ENCODE measurements around the gene KCNK2.

DNA sequence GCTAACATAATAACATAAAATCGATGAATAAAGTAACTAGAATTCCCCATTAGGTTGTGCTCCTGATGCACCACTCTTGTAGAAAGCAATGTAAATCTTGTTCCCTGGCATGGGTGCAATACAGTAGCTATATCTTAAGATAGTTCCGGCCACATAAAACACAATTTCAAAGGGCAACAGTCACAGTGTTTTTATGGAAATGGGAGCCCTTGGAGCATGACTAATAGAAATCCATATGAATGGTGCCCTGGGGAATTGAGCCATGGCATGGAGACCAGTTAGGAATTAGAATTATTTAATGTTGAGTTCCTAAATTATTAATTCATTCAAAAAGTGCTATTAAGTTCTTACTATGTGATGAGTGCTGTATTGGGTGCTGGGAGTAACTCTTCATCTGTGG, 118.7 kb downstream of the KCNK2 start:
- TF ChIP-seq, protein P1, sequence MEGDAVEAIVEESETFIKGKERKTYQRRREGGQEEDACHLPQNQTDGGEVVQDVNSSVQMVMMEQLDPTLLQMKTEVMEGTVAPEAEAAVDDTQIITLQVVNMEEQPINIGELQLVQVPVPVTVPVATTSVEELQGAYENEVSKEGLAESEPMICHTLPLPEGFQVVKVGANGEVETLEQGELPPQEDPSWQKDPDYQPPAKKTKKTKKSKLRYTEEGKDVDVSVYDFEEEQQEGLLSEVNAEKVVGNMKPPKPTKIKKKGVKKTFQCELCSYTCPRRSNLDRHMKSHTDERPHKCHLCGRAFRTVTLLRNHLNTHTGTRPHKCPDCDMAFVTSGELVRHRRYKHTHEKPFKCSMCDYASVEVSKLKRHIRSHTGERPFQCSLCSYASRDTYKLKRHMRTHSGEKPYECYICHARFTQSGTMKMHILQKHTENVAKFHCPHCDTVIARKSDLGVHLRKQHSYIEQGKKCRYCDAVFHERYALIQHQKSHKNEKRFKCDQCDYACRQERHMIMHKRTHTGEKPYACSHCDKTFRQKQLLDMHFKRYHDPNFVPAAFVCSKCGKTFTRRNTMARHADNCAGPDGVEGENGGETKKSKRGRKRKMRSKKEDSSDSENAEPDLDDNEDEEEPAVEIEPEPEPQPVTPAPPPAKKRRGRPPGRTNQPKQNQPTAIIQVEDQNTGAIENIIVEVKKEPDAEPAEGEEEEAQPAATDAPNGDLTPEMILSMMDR (IDR thresholded peaks at IDR 0.05), result no peak
- TF ChIP-seq POLR2A (IDR thresholded peaks at IDR 0.05), result no peak
